Measurements from ENCODE around the gene PCSK5.

The PCSK5 gene

GRCh38 chr9:76191493-76191892 is 301.0 kb downstream of the PCSK5 start:
- no peak for DNase-seq (ENCODE audit: low read depth)

GRCh38 chr9:76192013-76192412 is 301.5 kb downstream of the PCSK5 start:
- no peak for DNase-seq (ENCODE audit: low read depth)

GRCh38 chr9:76194896-76195295 is 304.4 kb downstream of the PCSK5 start:
- no peak for DNase-seq (ENCODE audit: low read depth)

DNA sequence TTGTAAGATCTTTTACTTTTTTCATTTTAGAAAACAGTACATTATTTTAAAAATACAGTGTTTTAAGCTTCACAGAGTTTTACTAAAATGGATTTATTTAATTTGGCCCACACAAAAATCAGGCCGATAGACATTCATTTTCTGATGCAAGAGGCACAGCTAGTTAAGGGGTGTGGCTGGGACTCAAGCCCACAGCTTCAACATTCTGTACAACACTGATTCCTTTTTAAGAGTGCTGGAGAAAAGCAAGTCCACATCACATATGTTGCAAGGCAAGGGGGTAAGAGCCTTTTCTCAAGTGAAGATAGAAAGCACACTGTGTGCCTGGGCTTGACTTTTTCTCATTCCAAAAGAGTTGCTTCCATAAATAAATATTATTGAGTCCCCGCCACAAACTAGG is 307.9 kb downstream of the PCSK5 start:
- DNase-seq (ENCODE audit: low read depth) = no peak

GRCh38 chr9:76200315-76200714 is 309.8 kb downstream of the PCSK5 start:
- DNase-seq (ENCODE audit: low read depth) = no peak

DNA sequence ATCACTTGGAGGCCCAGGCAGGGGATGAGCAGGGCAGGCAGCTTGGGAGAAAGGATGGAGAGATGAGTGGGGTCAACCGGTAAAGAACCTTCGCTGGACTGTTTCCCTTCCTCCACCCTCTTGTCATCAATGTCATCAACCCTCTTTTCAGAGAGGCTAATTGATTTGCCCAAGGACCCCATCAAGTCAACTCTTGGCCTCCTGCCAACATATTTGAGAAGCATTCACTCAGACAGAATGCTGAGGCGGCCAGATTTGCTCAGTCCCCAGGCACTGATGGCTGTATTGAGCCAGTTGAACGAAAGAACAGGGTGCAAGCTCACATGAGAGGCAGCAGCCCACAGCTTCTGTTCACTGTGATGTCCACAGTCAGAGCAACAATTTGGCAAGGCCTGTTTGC is 310.3 kb downstream of the PCSK5 start:
- DNase-seq (ENCODE audit: low read depth) = no peak

DNA sequence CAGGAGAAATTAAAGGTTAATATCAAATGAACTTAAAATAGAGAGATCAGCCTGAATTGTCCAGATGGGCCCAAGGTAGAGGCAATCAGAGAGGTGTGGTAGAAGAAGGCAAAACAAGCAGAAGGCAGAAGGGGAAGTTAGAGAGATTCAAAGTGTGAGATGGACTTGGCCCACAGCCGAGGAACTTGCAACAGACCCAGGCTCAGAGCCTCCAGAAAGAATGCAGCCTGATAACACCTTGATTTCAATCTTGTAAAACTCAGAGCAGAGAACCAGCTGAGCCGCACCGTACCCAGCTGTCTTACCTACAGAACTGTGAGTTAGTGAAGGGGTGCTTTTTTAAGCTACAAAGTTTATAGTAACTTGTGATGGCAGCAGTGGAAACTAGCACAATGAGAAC is 312.9 kb downstream of the PCSK5 start:
- no peak for DNase-seq (ENCODE audit: low read depth)

DNA sequence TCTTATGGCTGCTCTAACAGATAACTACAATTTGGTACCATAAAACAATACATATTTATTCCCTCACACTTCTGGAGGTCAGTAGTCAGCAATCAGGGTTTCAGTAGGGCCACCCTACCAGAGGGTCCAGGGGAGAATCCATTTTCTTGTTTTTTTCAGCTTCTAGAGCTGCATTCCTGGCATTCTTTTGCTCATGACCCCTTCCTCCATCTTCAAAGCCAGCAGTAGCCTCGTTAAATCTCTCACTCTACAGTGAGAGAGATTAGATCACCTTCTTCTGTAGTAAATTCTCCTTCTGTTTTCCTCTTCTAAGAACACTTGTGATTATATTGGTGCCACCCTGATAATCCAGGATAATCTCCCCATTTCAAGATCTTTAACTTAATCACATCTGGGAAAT is 316.3 kb downstream of the PCSK5 start:
- DNase-seq (ENCODE audit: low read depth) = no peak

GRCh38 chr9:76213751-76214150 is 323.3 kb downstream of the PCSK5 start:
- no peak for DNase-seq (ENCODE audit: low read depth)

DNA sequence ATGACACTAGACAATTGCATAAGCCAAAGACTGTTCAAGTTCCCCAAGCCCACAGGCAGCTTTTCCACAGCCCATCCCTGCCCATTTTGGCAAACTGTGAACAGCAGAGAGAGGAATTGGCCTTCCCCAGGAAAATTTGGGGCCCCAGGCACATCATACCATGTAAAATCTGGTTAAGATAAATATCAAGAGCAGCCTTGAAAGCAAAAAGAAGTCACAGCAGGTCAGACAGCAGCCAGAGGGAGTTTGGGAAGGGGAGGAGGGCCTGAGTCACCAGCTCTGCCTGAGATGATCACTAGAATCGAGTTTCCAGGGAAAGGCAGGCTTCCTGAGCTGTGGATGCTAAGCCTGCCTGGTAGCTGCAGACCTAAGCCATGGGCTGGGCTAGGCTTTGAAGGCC is 324.6 kb downstream of the PCSK5 start:
- DNase-seq (ENCODE audit: low read depth) = no peak

- DNase-seq (ENCODE audit: low read depth) = no peak
Measured at GRCh38 chr9:76216161-76216649, 325.7 kb downstream of the PCSK5 start.

DNA sequence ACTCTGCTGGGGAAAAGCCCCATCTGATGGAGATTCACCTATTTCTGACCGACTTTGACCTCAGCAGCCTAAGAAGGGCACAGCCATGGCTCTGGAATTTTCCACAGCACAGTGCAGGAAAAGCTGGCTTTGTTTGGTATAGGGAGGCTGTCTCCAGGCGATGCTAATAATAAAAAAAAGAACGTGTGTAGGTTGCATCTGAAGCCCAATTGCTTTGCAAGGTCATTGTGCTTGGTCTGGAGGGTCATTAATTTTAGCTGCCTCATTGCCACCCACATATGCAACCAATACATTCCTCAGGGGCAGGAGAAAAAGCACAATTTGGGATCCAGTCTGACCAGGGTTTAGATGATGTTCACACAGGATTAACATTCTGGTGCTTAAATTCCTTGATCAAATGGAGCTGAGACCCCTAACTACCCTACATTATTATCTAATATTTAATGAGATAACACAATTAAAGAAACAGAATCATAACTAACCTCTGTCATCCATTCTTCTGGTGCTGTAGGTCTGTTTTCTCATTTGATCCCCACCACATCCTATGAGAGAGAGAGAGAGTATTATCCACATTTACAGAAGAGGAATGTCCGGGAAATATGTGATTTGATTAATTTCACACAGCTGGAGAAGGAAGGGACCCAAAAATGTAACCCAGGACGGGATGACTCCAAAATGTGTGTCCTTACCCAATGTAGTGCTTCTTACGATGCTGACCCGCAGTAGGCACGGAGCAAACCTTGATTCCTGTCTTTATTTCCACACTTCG is 327.8 kb downstream of the PCSK5 start:
- DNase-seq (ENCODE audit: low read depth) = no peak

- no peak for DNase-seq (ENCODE audit: low read depth)
Measured at GRCh38 chr9:76218886-76219445, 328.5 kb downstream of the PCSK5 start.

DNA sequence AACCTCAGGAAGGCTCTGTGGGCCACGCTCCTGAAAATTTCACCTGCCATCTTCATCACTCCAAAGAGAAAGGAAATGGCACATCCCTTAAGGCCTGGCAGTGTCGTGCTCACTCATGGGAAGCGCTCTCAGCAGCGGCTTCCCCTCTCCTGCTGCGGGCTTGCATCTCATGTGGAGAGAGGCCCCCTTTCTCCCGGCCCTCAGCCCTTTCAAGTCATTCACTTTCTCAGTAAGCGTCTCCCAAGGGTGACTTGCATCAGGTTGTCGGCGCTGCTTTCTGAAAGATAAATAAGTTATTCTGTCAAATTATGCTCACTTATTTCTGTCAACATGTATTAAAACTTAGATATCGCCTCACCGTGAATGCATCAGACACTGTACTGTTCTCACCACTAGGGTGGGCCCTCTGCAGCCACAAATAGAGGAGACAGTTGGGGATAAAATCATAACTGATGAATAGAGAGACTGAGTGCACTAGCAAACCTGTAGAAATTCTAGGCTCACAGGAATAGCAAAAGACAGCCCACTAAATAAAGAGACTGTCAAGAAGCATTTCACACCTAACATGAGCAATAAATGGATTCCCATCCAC is 329.2 kb downstream of the PCSK5 start:
- DNase-seq (ENCODE audit: low read depth) = no peak

DNA sequence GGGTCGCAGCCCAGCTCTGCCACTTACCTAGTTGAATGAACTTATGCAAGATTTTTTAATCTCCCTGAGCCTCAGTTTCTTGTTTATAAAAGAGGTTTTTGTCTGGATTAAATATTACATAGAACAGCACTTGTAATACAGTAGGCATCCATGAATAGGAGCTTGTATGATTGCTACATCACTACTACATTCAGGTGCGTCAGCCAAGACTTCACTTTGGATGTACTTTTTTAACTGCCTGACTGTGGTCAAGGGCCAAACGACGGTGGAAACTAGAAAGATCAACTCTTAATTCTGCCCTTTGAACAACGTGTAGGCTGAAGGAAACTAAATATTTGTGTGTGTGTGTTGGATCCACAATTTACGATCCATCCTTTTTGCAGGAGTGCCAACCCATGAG is 330.9 kb downstream of the PCSK5 start:
- DNase-seq (ENCODE audit: low read depth) = no peak

GRCh38 chr9:76223749-76224340 is 333.4 kb downstream of the PCSK5 start:
- no peak for DNase-seq (ENCODE audit: low read depth)

GRCh38 chr9:76227156-76227555 is 336.7 kb downstream of the PCSK5 start:
- DNase-seq (ENCODE audit: low read depth) = no peak

- DNase-seq (ENCODE audit: low read depth) = no peak
Measured at GRCh38 chr9:76231001-76231400, 340.5 kb downstream of the PCSK5 start.

- DNase-seq (ENCODE audit: low read depth) = no peak
Measured at GRCh38 chr9:76232861-76233489, 342.5 kb downstream of the PCSK5 start.

- no peak for DNase-seq (ENCODE audit: low read depth)
Measured at GRCh38 chr9:76240578-76240977, 350.1 kb downstream of the PCSK5 start.

DNA sequence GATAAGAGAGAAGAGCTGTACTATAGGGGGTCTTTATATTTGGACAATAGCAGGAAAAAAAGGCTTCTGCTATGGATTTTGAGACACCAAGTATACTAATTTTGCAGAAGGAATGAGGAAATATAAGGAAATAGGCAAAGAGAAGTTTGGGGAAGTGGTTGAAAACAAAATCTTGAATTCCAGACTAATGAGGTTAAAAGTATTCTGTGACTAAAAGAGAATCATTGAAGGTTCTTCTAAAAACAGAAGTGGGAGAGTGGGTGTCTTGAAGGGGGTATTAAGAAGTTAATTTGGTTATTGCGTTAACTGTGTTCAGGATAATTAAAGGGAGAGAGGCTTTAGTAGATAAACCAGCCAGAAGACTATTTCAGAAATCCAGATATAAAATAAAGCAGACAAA is 355.0 kb downstream of the PCSK5 start:
- DNase-seq (ENCODE audit: low read depth) = no peak

DNA sequence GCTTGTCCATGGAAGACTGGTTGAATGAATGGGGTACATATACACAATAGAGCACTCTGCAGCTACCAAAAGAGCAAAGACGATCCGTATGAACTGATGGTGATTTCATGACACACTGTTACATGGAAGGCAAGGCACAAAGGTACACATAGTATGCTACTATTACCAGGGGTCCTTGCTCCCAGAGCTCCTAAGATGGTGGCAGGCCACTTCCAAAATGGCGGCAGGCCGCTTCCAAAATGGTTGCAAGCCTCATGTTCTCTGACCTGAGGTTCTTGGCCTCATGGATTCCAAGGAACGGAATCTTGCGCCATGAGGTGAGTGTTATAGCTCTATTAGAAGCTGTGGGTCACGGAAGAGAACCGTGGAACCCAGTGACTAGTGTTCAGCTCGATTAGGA is 356.2 kb downstream of the PCSK5 start:
- no peak for DNase-seq (ENCODE audit: low read depth)

DNA sequence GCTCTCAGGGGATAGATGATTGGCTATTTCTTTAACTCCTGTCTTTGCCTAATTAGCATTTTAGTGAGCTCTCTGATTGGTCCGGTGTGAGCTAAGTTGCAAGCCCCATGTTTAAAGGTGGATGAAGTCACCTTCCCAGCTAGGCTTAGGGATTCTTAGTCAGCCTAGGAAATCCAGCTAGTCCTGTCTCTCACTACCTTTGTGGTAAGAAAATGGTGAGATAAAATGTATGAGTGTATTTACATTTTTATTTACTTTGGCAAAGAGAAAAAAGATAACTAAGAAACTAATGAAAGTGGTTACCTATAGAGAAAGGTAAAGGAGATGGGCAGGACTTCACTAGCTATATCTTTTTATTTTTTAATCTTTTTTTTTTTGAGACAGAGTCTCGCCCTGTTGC is 357.0 kb downstream of the PCSK5 start:
- no peak for DNase-seq (ENCODE audit: low read depth)
